Natural killer cell treated with Interleukin-12 subunit alpha and Interleukin-12 subunit beta and Interleukin-15 and Interleukin-18, amount 100 ng/mL, for 72 hours (primary cell): ENCODE results near the gene POU3F2. TPM values are rescaled to one million over a fixed set of nuclear protein-coding genes. Genes with fewer than 3 reads are reported as not detected.
A peak's percentile ranks its signal among the peaks of the same experiment; 100 is the strongest.

ENCODE experiments used
- ATAC-seq, 2 donors: fragments of 150-1000 bp; cut with Tn5 transposase in 1 of 2; sonication (Bioruptor Pico), chemical (Tn5 transposase) in 1 of 2; 2 replicates each; pipeline ENCODE4 v1.10.0; 2021
- DNase-seq: peaks from one replicate; pipeline ENCODE4 v3.0.0; 2022; ENCODE audit warnings: low spot score
- H3K27ac Mint-ChIP-seq, 2 donors: 1 replicate in 1 of 2; 2 replicates in 1 of 2; pipeline ENCODE4 v1.8.0; 2022; ENCODE audit warnings: mixed read lengths in 2 of 2, mild to moderate bottlenecking in 1 of 2, moderate library complexity in 1 of 2
- H3K27me3 Mint-ChIP-seq, 2 donors: 1 replicate in 1 of 2; 2 replicates in 1 of 2; pipeline ENCODE4 v1.8.0; 2022; ENCODE audit warnings: mixed read lengths in 2 of 2
- H3K36me3 Mint-ChIP-seq: one replicate; pipeline ENCODE4 v1.8.0; 2022; ENCODE audit warnings: mixed read lengths
- H3K4me1 Mint-ChIP-seq, 2 donors: 1 replicate in 1 of 2; 2 replicates in 1 of 2; pipeline ENCODE4 v1.8.0; 2022; ENCODE audit warnings: low read depth in 2 of 2, mixed read lengths in 2 of 2, mild to moderate bottlenecking in 1 of 2
- H3K4me3 Mint-ChIP-seq: one replicate; pipeline ENCODE4 v1.8.0; 2022; ENCODE audit warnings: mixed read lengths
- H3K9me3 Mint-ChIP-seq: 2 replicates; pipeline ENCODE4 v1.8.0; 2022; ENCODE audit warnings: mixed read lengths
- total RNA-seq, 2 donors: library from RNA; stranded (reverse); gene quantifications; one replicate each; pipeline ENCODE4 v1.2.3, GENCODE V29; 2022

Gene POU3F2
- total RNA-seq, 2 donors from 2014 or later = not detected

- Mint-ChIP-seq H3K36me3 (peaks cover 17% of the 10 kb centered on the region), H3K4me1 (peaks cover 14 to 17% of the 10 kb centered on the region in 2 donors), H3K27ac (no peak overlapping the region), H3K4me3 (no peak overlapping the region), H3K9me3 (no peaks in the 10 kb centered on the region), H3K27me3 (peaks cover 59 to 83% of the 10 kb centered on the region in 2 donors)
- DNase-seq (no peak), ATAC-seq (no peak)
Observed at GRCh38 chr6:98824902-98825599, 9.3 kb upstream of the POU3F2 start.

- Mint-ChIP-seq H3K9me3 (no peaks in the 10 kb centered on the region), H3K36me3 (peaks cover 17% of the 10 kb centered on the region), H3K27me3 (peaks cover 63 to 90% of the 10 kb centered on the region in 2 donors), H3K4me1 (peaks cover 14 to 17% of the 10 kb centered on the region in 2 donors), H3K4me3 (no peak overlapping the region), H3K27ac (no peak overlapping the region)
- no peak for ATAC-seq
- DNase-seq = no peak
Observed at GRCh38 chr6:98825600-98826230, 8.7 kb upstream of the POU3F2 start.

GRCh38 chr6:98827295-98828159, 6.8 kb upstream of the POU3F2 start:
- peaks cover 17% of the 10 kb centered on the region for H3K36me3 Mint-ChIP-seq
- H3K27me3 Mint-ChIP-seq = peaks cover 57 to 86% of the 10 kb centered on the region in 2 donors
- H3K27ac Mint-ChIP-seq = no peak overlapping the region
- ATAC-seq (no peak), DNase-seq (no peak)
- H3K4me3 Mint-ChIP-seq = no peak overlapping the region
- no peaks in the 10 kb centered on the region for H3K9me3 Mint-ChIP-seq
- H3K4me1 Mint-ChIP-seq = peaks cover 20 to 23% of the 10 kb centered on the region in 2 donors

GRCh38 chr6:98828211-98828788, 6.1 kb upstream of the POU3F2 start:
- no peak for ATAC-seq
- H3K27ac Mint-ChIP-seq = no peak overlapping the region
- H3K36me3 Mint-ChIP-seq = peaks cover 17% of the 10 kb centered on the region
- H3K27me3 Mint-ChIP-seq = peaks cover 59 to 84% of the 10 kb centered on the region in 2 donors
- no peaks in the 10 kb centered on the region for H3K9me3 Mint-ChIP-seq
- peaks cover 25 to 28% of the 10 kb centered on the region in 2 donors for H3K4me1 Mint-ChIP-seq
- no peak for DNase-seq
- H3K4me3 Mint-ChIP-seq = no peak overlapping the region

GRCh38 chr6:98828941-98829411, 5.4 kb upstream of the POU3F2 start:
- no peak for ATAC-seq
- H3K27ac Mint-ChIP-seq = no peak overlapping the region
- H3K27me3 Mint-ChIP-seq = peaks cover 59 to 84% of the 10 kb centered on the region in 2 donors
- DNase-seq = no peak
- peaks cover 25 to 28% of the 10 kb centered on the region in 2 donors for H3K4me1 Mint-ChIP-seq
- peaks cover 12% of the 10 kb centered on the region for H3K36me3 Mint-ChIP-seq
- no peak overlapping the region for H3K4me3 Mint-ChIP-seq
- H3K9me3 Mint-ChIP-seq = no peaks in the 10 kb centered on the region

- Mint-ChIP-seq H3K4me3 (no peak overlapping the region), H3K27ac (no peak overlapping the region), H3K27me3 (peaks cover 54 to 76% of the 10 kb centered on the region in 2 donors), H3K9me3 (no peaks in the 10 kb centered on the region), H3K36me3 (peaks cover 7% of the 10 kb centered on the region), H3K4me1 (peaks cover 23 to 25% of the 10 kb centered on the region in 2 donors)
- no peak for DNase-seq
- ATAC-seq = no peak
Observed at GRCh38 chr6:98830146-98830545, 4.2 kb upstream of the POU3F2 start.

GRCh38 chr6:98831057-98831958, 3.1 kb upstream of the POU3F2 start:
- Mint-ChIP-seq H3K4me1 (peaks cover 29 to 32% of the 10 kb centered on the region in 2 donors), H3K27me3 (peaks cover 50 to 74% of the 10 kb centered on the region in 2 donors), H3K9me3 (no peaks in the 10 kb centered on the region)

GRCh38 chr6:98831959-98832283, 2.5 kb upstream of the POU3F2 start:
- peaks cover 51 to 74% of the 10 kb centered on the region in 2 donors for H3K27me3 Mint-ChIP-seq
- no peak for ATAC-seq
- H3K9me3 Mint-ChIP-seq = no peaks in the 10 kb centered on the region
- DNase-seq = no peak
- H3K27ac Mint-ChIP-seq = no peak overlapping the region
- no peak overlapping the region for H3K4me3 Mint-ChIP-seq
- H3K36me3 Mint-ChIP-seq = no peaks in the 10 kb centered on the region
- H3K4me1 Mint-ChIP-seq = peaks cover 30 to 37% of the 10 kb centered on the region in 2 donors

More at GRCh38 chr6:98831057-98831958, 3.1 kb upstream of the POU3F2 start:
- DNase-seq = no peak
- Mint-ChIP-seq H3K36me3 (peaks cover under 1% of the 10 kb centered on the region), H3K27ac (no peak overlapping the region), H3K4me3 (peak overlapping the region; percentile 25)
- ATAC-seq = no peak

GRCh38 chr6:98832284-98833056, 1.9 kb upstream of the POU3F2 start:
- DNase-seq (no peak), ATAC-seq (no peak)
- no peaks in the 10 kb centered on the region for H3K9me3 Mint-ChIP-seq
- H3K4me1 Mint-ChIP-seq = peaks cover 30 to 38% of the 10 kb centered on the region in 2 donors
- H3K27me3 Mint-ChIP-seq = peaks cover 50 to 74% of the 10 kb centered on the region in 2 donors
- H3K36me3 Mint-ChIP-seq = no peaks in the 10 kb centered on the region
- peak overlapping the region; percentile 81 for H3K4me3 Mint-ChIP-seq
- H3K27ac Mint-ChIP-seq = no peak overlapping the region

- DNase-seq (no peak), ATAC-seq (no peak)
- peak overlapping the region; percentile 81 for H3K4me3 Mint-ChIP-seq
- H3K9me3 Mint-ChIP-seq = no peaks in the 10 kb centered on the region
- no peak overlapping the region for H3K27ac Mint-ChIP-seq
- H3K36me3 Mint-ChIP-seq = no peaks in the 10 kb centered on the region
- peaks cover 54 to 77% of the 10 kb centered on the region in 2 donors for H3K27me3 Mint-ChIP-seq
- peaks cover 30 to 38% of the 10 kb centered on the region in 2 donors for H3K4me1 Mint-ChIP-seq
Observed at GRCh38 chr6:98833057-98833306, 1.4 kb upstream of the POU3F2 start.

GRCh38 chr6:98833307-98834059, 891 bp upstream of the POU3F2 start:
- Mint-ChIP-seq H3K4me3 (peak overlapping the region; percentile 81), H3K4me1 (peaks cover 26 to 33% of the 10 kb centered on the region in 2 donors), H3K27me3 (peaks cover 52 to 77% of the 10 kb centered on the region in 2 donors), H3K27ac (peak overlapping the region in 1 of 2 donors; percentile 10), H3K9me3 (no peaks in the 10 kb centered on the region), H3K36me3 (no peaks in the 10 kb centered on the region)
- ATAC-seq (peak in 1 of 2 donors; percentile 25), DNase-seq (no peak)
